CD4-positive, CD25-positive, alpha-beta regulatory T cell (primary cell): ENCODE results near the gene PIK3CD. TPM values are rescaled to one million over a fixed set of nuclear protein-coding genes. Genes with fewer than 3 reads are reported as not detected.

Source experiments
- polyA plus RNA-seq, 4 donors: library from polyadenylated mRNA; unstranded; fragments of 300-500 nt; fragmentation: Illumina TruSeq; gene quantifications; one replicate each; pipeline ENCODE4 v1.2.3, GENCODE V29; 2021
- total RNA-seq: library from RNA; stranded (reverse); gene quantifications from one replicate; pipeline ENCODE4 v1.2.3, GENCODE V29; 2022

PIK3CD gene
- total and polyA plus RNA-seq, 5 donors from 2014 or later, result 47.3 to 187 (median 55.4) TPM

Other genes starting within 250 kb of the PIK3CD start
- 4.5 TPM for gene SLC25A33, start 112.3 kb upstream of the PIK3CD start, total RNA-seq
- 1 to 10 TPM; 2.7 to 4.5 (median 3.5) TPM for gene SLC25A33, start 112.3 kb upstream of the PIK3CD start, polyA plus RNA-seq
- gene TMEM201, start 62.8 kb upstream of the PIK3CD start, total RNA-seq, result 12.1 TPM
- 1 to 10 TPM; 1.1 to 1.6 (median 1.4) TPM for gene TMEM201, start 62.8 kb upstream of the PIK3CD start, polyA plus RNA-seq
- gene CLSTN1, start 172.2 kb downstream of the PIK3CD start, total RNA-seq, result 106 TPM
- 10 to 100 TPM; 19.2 to 25.4 (median 22.3) TPM for gene CLSTN1, start 172.2 kb downstream of the PIK3CD start, polyA plus RNA-seq